ENCODE results near the gene SERTAD4.

The SERTAD4 gene

GRCh38 chr1:210200124-210200736 is 32.4 kb upstream of the SERTAD4 start:
- DNase-seq (ENCODE audit: low read depth): no peak
- no peak for TF ChIP-seq CTCF (conservative IDR thresholded peaks at IDR 0.05; ENCODE audit: low read depth, low read length)

GRCh38 chr1:210201681-210202080 is 30.9 kb upstream of the SERTAD4 start:
- no peak for TF ChIP-seq CTCF (conservative IDR thresholded peaks at IDR 0.05; ENCODE audit: low read depth, low read length)
- peak; percentile 1 for DNase-seq (ENCODE audit: low read depth)
- H3K4me3 ChIP-seq (ENCODE audit: low read length): no peak overlapping the region

More at GRCh38 chr1:210200124-210200736, 32.4 kb upstream of the SERTAD4 start:
- H3K4me3 ChIP-seq (ENCODE audit: low read length): no peak overlapping the region

GRCh38 chr1:210207597-210208450 is 24.8 kb upstream of the SERTAD4 start:
- no peak overlapping the region for H3K4me3 ChIP-seq (ENCODE audit: low read length)
- TF ChIP-seq CTCF (conservative IDR thresholded peaks at IDR 0.05; ENCODE audit: low read depth, low read length): no peak
- DNase-seq (ENCODE audit: low read depth): no peak

- TF ChIP-seq CTCF (conservative IDR thresholded peaks at IDR 0.05; ENCODE audit: low read depth, low read length): no peak
- no peak overlapping the region for H3K4me3 ChIP-seq (ENCODE audit: low read length)
Measured at GRCh38 chr1:210213335-210213734, 19.3 kb upstream of the SERTAD4 start.

GRCh38 chr1:210214573-210215409 is 17.8 kb upstream of the SERTAD4 start:
- H3K4me3 ChIP-seq (ENCODE audit: low read length): no peak overlapping the region
- TF ChIP-seq CTCF (conservative IDR thresholded peaks at IDR 0.05; ENCODE audit: low read depth, low read length): no peak
- DNase-seq (ENCODE audit: low read depth): no peak

More at GRCh38 chr1:210213335-210213734, 19.3 kb upstream of the SERTAD4 start:
- DNase-seq (ENCODE audit: low read depth): no peak

GRCh38 chr1:210217482-210217881 is 15.1 kb upstream of the SERTAD4 start:
- no peak for TF ChIP-seq CTCF (conservative IDR thresholded peaks at IDR 0.05; ENCODE audit: low read depth, low read length)
- no peak overlapping the region for H3K4me3 ChIP-seq (ENCODE audit: low read length)
- DNase-seq (ENCODE audit: low read depth): no peak
